ENCODE results near the gene TSPEAR. TPM values are rescaled to one million over a fixed set of nuclear protein-coding genes. Genes with fewer than 3 reads are reported as not detected.
"Not testable (repeated sequence)": the region's sequence is repeated elsewhere in the genome, so short reads cannot be mapped to it uniquely, and the experiment has no call there.

Gene TSPEAR
- total RNA-seq, 1 donor from 2014 or later = 0.13 TPM

DNA sequence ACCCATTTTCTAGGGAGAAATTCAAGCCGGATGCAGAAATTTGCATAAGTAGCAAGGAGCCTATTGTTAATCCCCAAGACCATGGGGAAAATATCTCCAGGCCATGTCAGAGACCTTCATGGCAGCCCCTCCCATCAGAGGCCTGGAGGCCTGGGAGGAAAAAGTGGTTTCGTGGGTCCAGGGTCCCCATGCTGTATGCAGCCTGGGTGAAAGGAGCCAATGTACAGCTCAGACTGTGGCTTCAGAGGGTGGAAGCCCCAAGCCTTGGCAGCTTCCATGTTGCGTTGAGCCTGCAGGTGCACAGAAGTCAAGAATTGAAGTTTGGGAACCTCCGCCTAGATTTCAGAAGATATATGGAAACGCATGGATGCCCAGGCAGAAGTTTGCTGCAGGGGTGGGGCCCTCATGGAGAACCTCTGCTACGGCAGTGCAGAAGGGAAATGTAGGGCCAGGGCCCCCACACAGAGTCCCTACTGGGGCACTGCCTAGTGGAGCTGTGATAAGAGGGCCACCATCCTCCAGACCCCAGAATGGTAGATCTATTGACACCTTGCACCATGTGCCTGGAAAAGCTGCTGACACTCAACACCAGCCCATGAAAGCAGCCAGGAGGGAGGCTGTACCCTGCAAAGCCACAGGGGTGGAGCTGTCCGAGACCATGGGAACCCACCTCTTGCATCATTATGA lies 101.1 kb downstream of the TSPEAR start:
- not testable (repeated sequence) for DNase-seq (ENCODE audit: low read depth in 2 of 2)

DNA sequence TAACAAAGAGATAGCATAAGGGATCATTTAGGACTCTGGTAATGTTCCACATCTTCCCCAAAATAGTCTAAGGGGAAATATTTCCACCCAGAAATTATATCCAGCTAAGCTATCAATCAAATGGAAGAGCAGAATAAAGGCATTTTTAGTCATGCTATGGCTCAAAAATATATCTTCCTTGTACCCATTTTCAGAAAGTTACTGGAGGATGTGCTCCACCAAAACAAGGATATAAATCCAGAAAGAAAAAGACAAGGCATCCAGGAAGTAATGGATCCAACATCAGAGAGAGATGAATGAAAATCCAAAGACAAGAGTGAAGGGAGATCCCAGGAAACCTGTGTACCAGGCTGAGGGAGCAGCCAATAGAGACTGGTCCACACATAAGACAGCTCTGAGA lies 102.2 kb downstream of the TSPEAR start:
- no peak for DNase-seq (ENCODE audit: low read depth in 2 of 2)

DNA sequence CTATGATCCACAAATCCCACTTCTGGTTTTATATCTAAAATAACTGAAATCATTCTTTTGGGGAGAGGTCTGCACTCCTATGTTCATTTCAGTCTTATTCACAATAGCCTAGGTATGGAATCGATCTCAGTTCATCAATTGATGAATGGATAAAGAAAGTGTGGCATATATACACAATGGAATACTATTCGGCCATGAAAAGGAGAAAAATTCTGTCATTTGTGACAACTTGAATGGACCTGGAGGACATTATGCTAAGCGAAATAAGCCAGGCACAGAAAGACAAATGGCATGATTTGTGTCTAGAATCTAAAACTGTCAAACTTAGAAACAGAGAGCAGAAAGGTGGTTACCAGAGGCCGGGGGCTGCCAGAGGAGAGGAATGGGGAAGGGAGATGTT lies 104.9 kb downstream of the TSPEAR start:
- no peak for DNase-seq (ENCODE audit: low read depth in 2 of 2)

DNA sequence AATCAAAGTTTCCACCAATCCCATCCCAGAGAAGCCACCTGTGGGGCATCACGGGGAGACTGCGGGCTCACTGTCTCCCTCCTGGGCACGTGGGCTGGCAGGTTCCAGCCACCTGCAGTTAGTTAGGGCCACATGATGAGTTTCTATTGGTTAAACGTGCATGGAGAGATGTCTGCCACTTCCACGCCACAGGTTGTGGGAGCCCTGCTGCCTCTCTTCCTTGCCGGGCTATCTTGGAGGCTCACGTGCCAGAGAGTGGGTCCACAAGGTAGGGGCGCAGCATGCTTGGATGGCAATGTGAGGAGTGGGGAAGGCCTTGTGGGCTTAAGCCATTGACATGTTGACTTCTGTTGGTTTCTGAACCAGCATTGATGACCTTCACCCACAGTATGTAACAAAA lies 107.5 kb downstream of the TSPEAR start:
- DNase-seq (ENCODE audit: low read depth in 2 of 2) = no peak

DNA sequence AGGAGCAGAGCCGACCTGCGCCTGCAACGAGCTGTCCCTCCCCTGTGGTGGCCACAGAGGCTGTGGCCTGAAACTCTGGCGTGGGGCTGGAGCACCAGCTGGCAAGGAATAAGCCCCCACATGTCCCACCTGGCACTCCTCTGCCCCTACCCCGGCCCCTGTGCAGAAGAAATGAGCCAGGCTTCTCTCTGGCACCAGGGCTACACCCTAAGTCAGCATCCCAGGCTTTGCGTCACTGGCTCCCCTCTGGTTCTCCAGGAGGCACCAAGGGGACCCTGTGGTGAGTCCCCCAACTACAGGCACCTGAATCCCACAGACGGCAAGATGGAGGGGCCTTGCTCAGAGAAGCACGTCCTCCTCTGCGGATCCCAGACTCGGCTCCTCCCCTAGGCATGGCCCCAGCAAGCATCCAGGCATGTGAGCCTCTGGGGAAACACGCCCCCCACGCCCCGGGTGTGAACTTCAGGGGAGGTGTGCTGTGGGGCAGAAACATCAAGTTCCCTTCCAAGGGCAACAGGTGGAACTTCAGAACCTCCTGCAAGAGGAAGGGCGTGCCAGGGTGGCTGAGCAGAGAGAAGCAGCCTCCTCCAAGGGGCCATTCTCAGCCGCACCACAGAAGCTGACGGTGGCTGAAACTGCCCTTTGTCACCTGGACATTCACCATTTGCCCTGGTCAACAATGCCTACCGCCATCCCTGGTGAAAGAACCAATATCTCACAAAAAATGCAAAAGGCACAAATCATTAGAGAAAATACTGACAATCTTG lies 108.1 kb downstream of the TSPEAR start:
- DNase-seq (ENCODE audit: low read depth in 2 of 2) = no peak

DNA sequence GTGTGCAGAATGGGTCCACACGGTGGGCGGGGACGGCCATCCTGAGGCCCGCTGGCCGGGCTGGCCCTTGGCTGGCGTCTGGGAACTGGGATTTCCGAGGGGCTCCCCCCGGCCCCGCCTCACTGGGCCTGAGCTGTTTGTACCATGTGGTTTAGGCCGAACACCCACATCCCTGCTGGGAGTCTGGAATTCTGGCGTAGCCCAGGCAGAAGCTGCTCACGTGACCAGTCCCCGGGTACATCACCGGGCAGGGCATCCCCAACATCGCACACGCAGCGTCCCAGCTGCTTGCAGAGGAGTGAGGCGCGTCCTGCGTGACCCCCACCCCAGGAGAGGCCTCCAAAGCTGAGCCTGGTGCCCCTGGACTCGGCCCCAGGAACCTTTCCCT lies 108.9 kb downstream of the TSPEAR start:
- DNase-seq (ENCODE audit: low read depth in 2 of 2) = no peak

DNA sequence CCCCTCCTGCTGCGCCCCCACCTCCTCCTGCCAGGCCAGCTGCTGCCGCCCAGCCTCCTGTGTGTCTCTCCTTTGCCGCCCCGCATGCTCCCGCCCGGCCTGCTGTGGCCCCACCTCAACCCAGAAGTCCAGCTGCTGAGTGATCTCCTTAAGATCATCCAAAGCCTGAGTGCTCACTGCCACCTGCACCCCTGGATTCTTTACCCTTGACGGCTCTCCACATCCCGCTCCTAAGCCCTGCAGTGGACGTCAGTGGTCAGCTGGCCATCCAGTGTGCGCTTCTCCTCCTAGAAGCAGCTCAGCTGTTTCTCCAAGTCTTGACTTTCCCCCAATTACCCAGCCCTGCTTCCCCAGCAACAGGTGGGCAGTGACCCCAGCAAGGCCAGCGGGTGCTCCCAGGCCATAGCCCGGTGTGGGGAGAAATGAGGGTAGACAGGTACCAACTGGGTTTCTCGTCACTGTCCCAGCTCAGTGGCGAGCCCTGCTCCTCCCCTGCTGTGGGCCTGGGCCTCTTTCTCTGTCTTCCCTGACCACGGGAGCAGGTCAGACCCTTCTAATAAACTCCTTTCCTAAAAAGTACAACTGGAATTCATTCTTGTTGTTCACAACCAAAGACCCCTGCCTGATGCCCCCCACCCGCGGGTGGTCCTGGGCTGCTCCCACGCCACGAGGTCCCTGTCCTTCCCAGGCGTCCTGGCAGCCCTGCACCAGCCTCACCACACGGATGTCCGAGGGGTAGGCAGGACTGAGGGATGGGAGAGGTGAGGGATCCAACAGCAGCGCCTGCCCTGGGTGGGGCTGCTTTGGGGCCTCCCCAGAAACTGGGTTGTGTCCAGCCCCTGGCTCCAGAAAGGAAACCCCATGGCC lies 109.5 kb downstream of the TSPEAR start:
- DNase-seq (ENCODE audit: low read depth in 2 of 2) = no peak

DNA sequence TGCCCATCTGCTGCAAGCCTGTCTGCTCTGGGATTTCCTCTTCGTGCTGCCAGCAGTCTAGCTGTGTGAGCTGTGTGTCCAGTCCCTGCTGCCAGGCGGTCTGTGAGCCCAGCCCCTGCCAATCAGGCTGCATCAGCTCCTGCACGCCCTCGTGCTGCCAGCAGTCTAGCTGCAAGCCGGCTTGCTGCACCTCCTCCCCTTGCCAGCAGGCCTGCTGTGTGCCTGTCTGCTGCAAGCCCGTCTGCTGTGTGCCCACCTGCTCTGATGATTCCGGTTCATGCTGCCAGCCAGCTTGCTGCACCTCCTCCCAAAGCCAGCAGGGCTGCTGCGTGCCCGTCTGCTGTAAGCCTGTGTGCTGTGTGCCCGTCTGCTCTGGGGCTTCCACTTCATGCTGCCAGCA lies 110.3 kb downstream of the TSPEAR start:
- DNase-seq (ENCODE audit: low read depth in 2 of 2) = not testable (repeated sequence)

DNA sequence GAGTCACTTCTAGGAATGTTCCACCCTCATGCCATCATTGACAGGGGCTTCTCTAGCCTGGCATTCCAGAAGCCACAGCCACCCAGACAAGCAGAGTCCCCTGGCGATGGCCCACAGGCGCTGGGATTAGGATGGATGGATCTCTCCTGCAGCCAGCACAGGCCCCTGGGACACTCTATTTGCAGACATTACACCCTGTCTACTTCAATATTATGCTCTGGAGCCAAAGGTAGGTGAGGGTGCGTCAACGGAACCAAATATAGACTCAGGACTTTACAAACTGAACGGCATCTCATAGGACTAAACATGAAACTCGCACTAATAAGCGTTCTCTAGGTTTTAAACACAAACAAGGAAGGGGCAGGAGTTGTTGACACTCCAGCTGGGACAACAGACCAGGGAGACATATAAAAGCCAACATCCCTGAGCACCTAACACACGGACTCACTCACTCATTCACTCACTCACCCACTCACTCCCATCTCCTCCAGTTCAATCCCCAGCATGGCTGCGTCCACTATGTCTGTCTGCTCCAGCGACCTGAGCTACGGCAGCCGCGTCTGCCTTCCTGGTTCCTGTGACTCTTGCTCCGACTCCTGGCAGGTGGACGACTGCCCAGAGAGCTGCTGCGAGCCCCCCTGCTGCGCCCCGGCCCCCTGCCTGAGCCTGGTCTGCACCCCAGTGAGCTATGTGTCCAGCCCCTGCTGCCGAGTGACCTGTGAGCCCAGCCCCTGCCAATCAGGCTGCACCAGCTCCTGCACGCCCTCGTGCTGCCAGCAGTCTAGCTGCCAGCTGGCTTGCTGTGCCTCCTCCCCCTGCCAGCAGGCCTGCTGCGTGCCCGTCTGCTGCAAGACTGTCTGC lies 111.0 kb downstream of the TSPEAR start, which contains the start of gene KRTAP10-7:
TSS of gene KRTAP10-7 (plus strand) at position 480 of the 861 bp plus-strand sequence. CDS start at position 505, 25 bp downstream.
- not testable (repeated sequence) for DNase-seq (ENCODE audit: low read depth in 2 of 2)

DNA sequence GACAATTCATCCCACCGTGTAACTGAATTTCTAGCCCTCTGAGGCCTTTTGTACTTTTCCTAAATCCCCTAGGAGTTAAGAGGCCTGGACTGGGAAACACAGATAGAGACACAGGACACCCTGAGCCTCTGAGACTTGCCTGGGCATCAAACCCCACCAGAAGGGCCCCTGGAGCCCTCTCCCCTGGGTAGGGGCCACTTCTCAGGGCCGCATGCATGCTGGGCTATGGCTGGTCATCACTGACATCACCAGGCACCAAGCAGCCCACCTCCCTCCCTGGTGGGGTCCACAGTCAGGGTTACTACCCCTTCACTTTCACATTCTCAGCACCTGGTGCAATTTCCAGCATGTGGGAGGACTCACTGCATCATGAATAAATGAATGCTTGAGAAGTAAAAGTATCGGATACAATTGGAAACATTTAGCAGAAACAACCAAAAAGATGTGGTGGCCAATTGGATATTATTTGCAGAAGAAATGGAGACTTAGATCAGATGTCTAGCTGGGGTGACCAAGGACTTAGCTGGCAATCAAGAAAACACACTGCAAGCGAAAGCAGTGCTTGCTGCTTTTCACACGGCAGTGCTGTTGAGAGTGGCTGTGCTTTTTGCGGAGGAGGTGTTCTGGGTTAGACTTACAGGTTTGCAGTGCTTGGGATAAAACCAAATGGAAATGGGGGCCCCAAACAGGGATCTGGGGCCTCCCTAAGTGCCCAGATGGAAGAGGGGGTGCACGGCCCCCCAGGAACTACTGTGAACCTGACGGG lies 111.9 kb downstream of the TSPEAR start:
- no peak for DNase-seq (ENCODE audit: low read depth in 2 of 2)

DNA sequence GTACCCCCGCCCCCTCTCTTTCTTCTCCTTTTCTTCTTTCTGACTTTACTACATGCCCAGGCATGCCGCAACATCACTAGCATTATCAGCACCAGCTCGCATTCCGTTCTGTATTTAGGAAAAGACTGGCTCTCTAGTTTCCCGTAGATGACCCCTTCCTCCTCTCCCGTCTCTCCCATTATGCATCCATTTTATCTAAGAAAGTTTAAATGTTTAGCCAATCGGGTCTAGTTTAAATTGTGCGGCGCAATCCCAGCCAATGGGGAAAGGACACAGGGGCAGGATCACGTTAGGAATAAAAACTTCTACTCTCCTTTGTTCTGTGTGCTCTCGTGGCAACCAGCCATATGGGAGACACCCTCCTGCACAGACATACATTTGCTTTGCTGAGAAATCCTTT lies 113.3 kb downstream of the TSPEAR start:
- no peak for DNase-seq (ENCODE audit: low read depth in 2 of 2)

DNA sequence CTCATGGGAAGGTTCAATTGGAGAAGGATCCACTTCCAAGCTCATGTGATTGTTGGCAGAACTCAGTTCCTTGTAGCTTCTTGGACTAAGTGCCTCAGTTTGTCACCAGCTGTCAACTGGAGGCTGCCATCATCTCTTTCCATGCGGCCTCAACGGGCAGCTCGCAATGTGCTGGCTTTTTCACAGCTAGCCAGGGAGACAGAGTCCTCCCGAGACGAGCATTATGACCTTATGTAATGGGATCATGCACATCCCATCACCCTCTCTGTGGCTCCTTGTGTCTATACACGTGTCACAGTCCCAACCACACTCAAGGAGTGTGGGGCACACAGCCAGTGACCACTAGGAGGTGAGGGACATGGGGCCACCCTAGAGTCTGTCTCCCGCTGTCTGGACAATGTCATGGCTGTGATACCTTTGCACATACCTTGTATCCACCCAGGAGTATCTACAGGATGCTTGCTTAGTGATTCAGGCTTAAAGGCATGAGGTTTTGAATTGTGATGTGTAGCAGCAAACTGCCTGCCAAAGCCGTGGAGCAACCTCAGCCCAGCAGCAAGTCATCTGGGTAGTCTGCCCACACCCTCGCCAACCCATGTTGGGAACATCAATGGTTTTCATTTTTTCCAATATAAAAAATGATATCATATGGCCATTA lies 115.2 kb downstream of the TSPEAR start:
- no peak for DNase-seq (ENCODE audit: low read depth in 2 of 2)

DNA sequence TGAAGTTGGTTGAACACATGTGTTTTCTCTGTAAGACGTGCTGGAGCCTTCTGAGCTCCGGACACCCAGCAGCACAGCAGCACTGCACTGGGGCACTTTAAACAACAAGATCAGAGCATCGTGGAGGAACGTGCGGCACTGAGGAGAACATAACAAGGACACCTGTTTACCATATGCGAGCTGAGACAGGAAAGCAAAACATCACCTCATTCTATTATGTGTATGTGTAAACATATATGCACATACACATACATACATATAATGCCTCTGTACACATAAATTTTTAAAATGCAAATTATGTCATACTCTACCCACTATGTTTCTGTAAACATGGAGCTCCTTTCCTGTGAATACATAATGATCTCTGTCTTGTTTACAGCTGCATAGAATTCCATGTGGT lies 115.8 kb downstream of the TSPEAR start:
- DNase-seq (ENCODE audit: low read depth in 2 of 2) = no peak

DNA sequence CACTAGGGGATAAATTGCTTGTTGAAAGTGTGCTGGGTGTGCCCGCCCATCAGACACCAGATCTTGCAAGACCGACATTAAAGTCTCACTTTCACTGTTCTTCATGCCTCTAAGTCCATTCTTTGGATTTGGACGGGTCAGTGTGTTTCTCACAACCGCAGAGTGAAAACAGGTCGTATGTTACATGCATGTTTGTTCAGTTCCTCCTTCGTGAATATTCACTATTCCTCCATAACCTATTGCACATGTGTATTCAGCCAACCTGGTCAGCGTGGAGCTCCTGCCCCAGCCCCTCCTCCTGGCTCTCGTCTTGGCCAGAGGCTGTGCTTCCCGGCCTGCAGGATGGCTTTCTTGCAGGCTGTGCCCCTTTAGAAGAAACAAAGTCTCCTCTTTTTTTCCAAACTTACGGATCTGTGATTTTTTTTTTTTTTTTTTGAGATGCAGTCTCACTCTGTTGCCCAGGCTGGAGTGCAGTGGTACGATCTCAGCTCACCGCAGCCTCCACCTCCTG lies 116.9 kb downstream of the TSPEAR start:
- DNase-seq (ENCODE audit: low read depth in 2 of 2) = no peak

DNA sequence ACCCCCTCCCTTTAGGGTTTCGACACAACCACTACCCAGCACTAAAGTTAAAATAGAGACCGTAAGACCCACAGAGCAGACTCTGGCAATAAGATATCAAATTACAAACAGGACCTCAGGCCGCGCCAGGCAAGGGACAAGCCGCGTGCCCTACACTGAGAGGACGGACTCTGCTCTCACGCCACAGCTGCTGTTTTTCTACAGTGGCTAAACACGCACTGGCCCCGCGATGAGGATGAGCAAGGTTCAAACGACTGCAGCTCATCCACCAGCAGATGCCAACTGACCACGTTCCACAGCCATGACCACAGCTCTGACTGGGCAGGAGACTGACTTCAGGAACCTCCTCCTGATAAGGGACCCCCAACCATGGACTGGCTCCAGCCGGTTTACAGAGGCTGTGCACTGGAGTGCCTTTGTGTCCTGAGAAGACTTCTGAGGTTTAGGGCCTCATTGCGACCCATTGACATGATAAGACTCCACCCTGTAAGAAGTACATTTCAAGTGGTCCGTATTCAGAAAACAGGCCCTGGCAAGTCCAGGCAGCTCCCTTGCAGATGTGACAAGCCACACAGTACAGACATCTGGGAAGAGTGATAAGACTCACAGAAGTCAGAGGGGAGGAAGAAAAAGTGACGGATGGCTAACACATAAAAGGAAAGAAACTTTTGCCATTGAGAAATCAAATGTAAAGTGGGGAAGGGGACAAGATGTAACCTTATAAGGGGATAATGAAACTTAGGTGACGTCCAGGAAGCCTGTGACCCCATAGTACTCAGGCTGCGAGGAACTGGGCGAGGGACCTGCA lies 117.6 kb downstream of the TSPEAR start:
- no peak for DNase-seq (ENCODE audit: low read depth in 2 of 2)

DNA sequence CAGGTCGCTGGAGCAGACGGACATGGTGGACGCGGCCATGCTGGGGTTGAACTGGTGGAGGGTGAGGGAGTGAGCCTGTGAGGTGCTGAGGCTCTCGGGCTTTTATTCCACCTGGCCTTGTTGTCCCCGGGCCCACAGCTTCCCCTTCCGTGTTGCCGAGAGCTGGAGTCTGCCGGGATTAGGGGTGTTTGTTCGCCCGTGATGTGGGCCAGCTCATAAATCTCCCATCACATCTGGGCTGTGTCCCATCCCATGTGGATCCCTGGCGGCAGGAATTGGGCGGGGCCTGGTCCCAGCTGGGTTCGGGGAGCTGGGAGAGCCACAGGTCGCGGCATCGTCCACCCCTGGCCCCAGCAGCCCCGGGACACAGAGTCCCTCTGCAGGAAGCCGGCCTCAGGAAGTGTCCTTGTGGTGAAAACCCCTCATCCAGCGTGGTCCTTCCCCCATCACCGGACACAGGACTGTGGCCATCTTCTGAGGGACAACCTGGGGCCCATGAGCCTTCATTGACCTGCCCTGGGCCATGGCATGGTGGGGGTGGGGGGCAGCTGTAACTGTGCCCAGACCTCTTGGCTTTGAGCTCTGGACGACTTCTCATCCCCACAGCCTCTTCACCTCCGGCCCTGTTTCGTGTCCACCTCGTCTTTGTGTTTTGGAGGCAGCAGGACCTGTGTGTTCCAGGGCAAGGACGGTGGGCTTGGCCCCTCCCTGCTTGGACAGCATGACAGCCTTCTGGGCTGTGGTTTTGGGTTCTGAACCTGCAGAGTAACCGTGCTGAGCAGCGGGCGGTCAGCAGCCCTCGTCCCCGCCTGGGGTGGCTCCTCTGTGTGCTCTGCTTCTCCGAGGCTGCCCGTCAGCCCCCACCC lies 118.7 kb downstream of the TSPEAR start, which contains the start of gene KRTAP10-6:
TSS of gene KRTAP10-6 (minus strand) at position 60 of the 866 bp plus-strand sequence. CDS start at position 39, 21 bp downstream.
- DNase-seq (ENCODE audit: low read depth in 2 of 2) = no peak

DNA sequence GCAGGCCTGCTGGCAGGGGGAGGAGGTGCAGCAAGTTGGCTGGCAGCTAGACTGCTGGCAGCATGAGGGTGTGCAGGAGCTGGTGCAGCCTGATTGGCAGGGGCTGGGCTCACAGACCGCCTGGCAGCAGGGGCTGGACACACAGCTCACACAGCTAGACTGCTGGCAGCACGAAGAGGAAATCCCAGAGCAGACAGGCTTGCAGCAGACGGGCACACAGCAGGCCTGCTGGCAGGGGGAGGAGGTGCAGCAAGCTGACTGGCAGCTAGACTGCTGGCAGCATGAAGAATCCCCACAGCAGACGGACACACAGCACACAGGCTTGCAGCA lies 119.6 kb downstream of the TSPEAR start:
- not testable (repeated sequence) for DNase-seq (ENCODE audit: low read depth in 2 of 2)

Measured in dermis microvascular lymphatic vessel endothelial cell (primary cell).